Glomerular endothelial cell (primary cell): ENCODE measurements around the gene CDYL. TPM values are rescaled to one million over a fixed set of nuclear protein-coding genes. Genes with fewer than 3 reads are reported as not detected.

ENCODE experiments used
- DNase-seq: peaks from one replicate; pipeline ENCODE4 v3.0.0-alpha.2; 2011; ENCODE audit warnings: low read depth, low spot score; ENCODE audit errors: extremely low read depth
- total RNA-seq: library from RNA; depleted of rRNA; stranded (reverse); fragments of >200 nt; gene quantifications from 2 replicates; pipeline ENCODE4 v1.2.3, GENCODE V29; 2015

Gene CDYL
- total RNA-seq, 1 donor from 2014 or later: 28.9 TPM

GRCh38 chr6:4953440-4953839, 177.2 kb downstream of the CDYL start:
- no peak for DNase-seq

GRCh38 chr6:4956625-4957024, 180.4 kb downstream of the CDYL start:
- no peak for DNase-seq

- no peak for DNase-seq
Observed at GRCh38 chr6:4957521-4958231, 181.5 kb downstream of the CDYL start.

- DNase-seq: no peak
Observed at GRCh38 chr6:4958624-4959023, 182.4 kb downstream of the CDYL start.

GRCh38 chr6:4961322-4962168, 185.3 kb downstream of the CDYL start:
- no peak for DNase-seq

GRCh38 chr6:4962905-4963304, 186.7 kb downstream of the CDYL start:
- no peak for DNase-seq

- DNase-seq: no peak
Observed at GRCh38 chr6:4964675-4965561, 188.7 kb downstream of the CDYL start.

- no peak for DNase-seq
Observed at GRCh38 chr6:4965562-4966389, 189.6 kb downstream of the CDYL start.

GRCh38 chr6:4967301-4968030, 191.3 kb downstream of the CDYL start:
- no peak for DNase-seq

- DNase-seq: no peak
Observed at GRCh38 chr6:4969609-4970285, 193.5 kb downstream of the CDYL start.

- no peak for DNase-seq
Observed at GRCh38 chr6:4970739-4971395, 194.7 kb downstream of the CDYL start.

GRCh38 chr6:4971851-4972250, 195.6 kb downstream of the CDYL start:
- no peak for DNase-seq

- no peak for DNase-seq
Observed at GRCh38 chr6:4972438-4972837, 196.2 kb downstream of the CDYL start.

GRCh38 chr6:4973415-4973814, 197.2 kb downstream of the CDYL start:
- DNase-seq: no peak

GRCh38 chr6:4973982-4974745, 198.0 kb downstream of the CDYL start:
- DNase-seq: no peak

GRCh38 chr6:4974962-4975361, 198.8 kb downstream of the CDYL start:
- no peak for DNase-seq

GRCh38 chr6:4975506-4975905, 199.3 kb downstream of the CDYL start:
- DNase-seq: no peak

GRCh38 chr6:4977468-4977867, 201.3 kb downstream of the CDYL start:
- no peak for DNase-seq
